Hepatocyte (in vitro differentiated cells): ENCODE results near the gene DIP2C. TPM values are rescaled to one million over a fixed set of nuclear protein-coding genes. Genes with fewer than 3 reads are reported as not detected.

Source experiments
- DNase-seq: peaks from one replicate; pipeline ENCODE4 v3.0.0-alpha.2; 2016; ENCODE audit warnings: low spot score
- H2AFZ ChIP-seq: fragments of 200-600 bp; sonication (generic); 2 replicates; pipeline ENCODE4 v1.6.0; 2016; ENCODE audit warnings: antibody characterized with exemption, mild to moderate bottlenecking
- H3K27ac ChIP-seq: fragments of 200-600 bp; sonication (generic); 2 replicates; pipeline ENCODE4 v1.5.1; 2016; ENCODE audit warnings: mild to moderate bottlenecking
- H3K27me3 ChIP-seq: fragments of 200-600 bp; sonication (generic); 2 replicates; pipeline ENCODE4 v1.6.1; 2016
- H3K36me3 ChIP-seq: fragments of 200-600 bp; sonication (generic); replicated peaks from 2 replicates; pipeline ENCODE4 v1.5.1; 2016; ENCODE audit warnings: low read depth; ENCODE audit not compliant: insufficient read depth
- H3K4me1 ChIP-seq: fragments of 200-600 bp; sonication (generic); 2 replicates; pipeline ENCODE4 v1.5.1; 2016; ENCODE audit warnings: mild to moderate bottlenecking, moderate library complexity; ENCODE audit not compliant: insufficient read depth
- H3K4me2 ChIP-seq: fragments of 200-600 bp; sonication (generic); 2 replicates; pipeline ENCODE4 v1.6.0; 2016
- H3K4me3 ChIP-seq: fragments of 200-600 bp; sonication (generic); 2 replicates; pipeline ENCODE4 v1.5.1; 2016; ENCODE audit warnings: mild to moderate bottlenecking
- H3K79me2 ChIP-seq: fragments of 200-600 bp; sonication (generic); 2 replicates; pipeline ENCODE4 v1.6.0; 2017; ENCODE audit warnings: mild to moderate bottlenecking
- H3K9me2 ChIP-seq: fragments of 200-600 bp; sonication (generic); replicated peaks from 2 replicates; pipeline ENCODE4 v1.6.0; 2017; ENCODE audit warnings: mild to moderate bottlenecking; ENCODE audit not compliant: insufficient read depth
- H3K9me3 ChIP-seq: fragments of 200-600 bp; sonication (generic); 2 replicates; pipeline ENCODE4 v1.5.1; 2016; ENCODE audit warnings: low read depth, mild to moderate bottlenecking
- H4K20me1 ChIP-seq: fragments of 200-600 bp; sonication (generic); 2 replicates; pipeline ENCODE4 v1.6.0; 2016; ENCODE audit warnings: mild to moderate bottlenecking; ENCODE audit not compliant: insufficient read depth, poor library complexity, severe bottlenecking
- CTCF ChIP-seq: fragments of 200-600 bp; sonication (generic); IDR thresholded peaks from 2 replicates; pipeline ENCODE4 v1.5.1; 2016; ENCODE audit warnings: antibody characterized with exemption, mild to moderate bottlenecking; ENCODE audit not compliant: poor library complexity
- EZH2 ChIP-seq: fragments of 200-600 bp; sonication (generic); IDR thresholded peaks from 2 replicates; pipeline ENCODE4 v1.6.1; 2016; ENCODE audit warnings: antibody characterized with exemption, mild to moderate bottlenecking, borderline replicate concordance
- EZH2phosphoT487 ChIP-seq: fragments of 200-600 bp; sonication (generic); IDR thresholded peaks from one replicate; pipeline ENCODE4 v1.6.1; 2018; ENCODE audit warnings: antibody characterized with exemption, mild to moderate bottlenecking, low read depth, moderate library complexity; ENCODE audit not compliant: unreplicated experiment, severe bottlenecking
- WGBS: methylation state at CpG from one replicate; pipeline ENCODE4 v1.1.6; 2016; ENCODE audit warnings: low lambda C conversion rate; ENCODE audit errors: missing lambda C conversion rate; 5-methylcytosine and 5-hydroxymethylcytosine counted together
- polyA plus RNA-seq: library from polyadenylated mRNA; unstranded; fragments of >200 nt; fragmentation: Nextera tagmentation; extraction: Ambion mirVana; gene quantifications from 2 replicates; pipeline ENCODE4 v1.2.1, GENCODE V29; 2016
- total RNA-seq: library from RNA; depleted of rRNA; stranded (reverse); fragments of >200 nt; gene quantifications from 2 replicates; pipeline ENCODE4 v1.2.3, GENCODE V29; 2014

DIP2C gene
- total and polyA plus RNA-seq, 2 experiments from 2014 or later: 11.1 to 12.8 TPM

- H3K4me1 ChIP-seq: peaks cover 15% of the 10 kb centered on the region
- peaks cover 86% of the 10 kb centered on the region for H3K79me2 ChIP-seq
- H3K9me2 ChIP-seq: no peaks in the 10 kb centered on the region
- H3K4me2 ChIP-seq: no peak overlapping the region
- no peaks in the 10 kb centered on the region for H3K27me3 ChIP-seq
- peaks cover 74% of the 10 kb centered on the region for H4K20me1 ChIP-seq
- H3K4me3 ChIP-seq: no peak overlapping the region
- no peaks in the 10 kb centered on the region for H3K36me3 ChIP-seq
- 94% methylated on average over 12 of the region's 12 CpGs for WGBS
- no peaks in the 10 kb centered on the region for H3K9me3 ChIP-seq
- no peak overlapping the region for H2AFZ ChIP-seq
- DNase-seq: no peak
- no peak overlapping the region for H3K27ac ChIP-seq
- TF ChIP-seq EZH2 (no peak), EZH2phosphoT487 (no peak), CTCF (no peak)
Measured at GRCh38 chr10:619710-620109, 69.8 kb downstream of the DIP2C start.

- Histone ChIP-seq H3K4me3 (no peak overlapping the region), H2AFZ (no peak overlapping the region), H3K4me2 (no peak overlapping the region), H3K9me2 (no peaks in the 10 kb centered on the region), H3K4me1 (peaks cover 4% of the 10 kb centered on the region), H3K9me3 (no peaks in the 10 kb centered on the region), H3K27me3 (no peaks in the 10 kb centered on the region), H3K36me3 (no peaks in the 10 kb centered on the region), H3K27ac (no peak overlapping the region), H4K20me1 (peaks cover 73% of the 10 kb centered on the region), H3K79me2 (peaks cover 92% of the 10 kb centered on the region)
- WGBS: 84% methylated on average over 22 of the region's 22 CpGs
- TF ChIP-seq EZH2: no peak
- no peak for TF ChIP-seq CTCF
- TF ChIP-seq EZH2phosphoT487: no peak
- DNase-seq: no peak
Measured at GRCh38 chr10:618229-618989, 71.1 kb downstream of the DIP2C start.

- Histone ChIP-seq H3K79me2 (peaks cover 86% of the 10 kb centered on the region), H3K36me3 (no peaks in the 10 kb centered on the region), H3K27me3 (no peaks in the 10 kb centered on the region), H3K9me3 (no peaks in the 10 kb centered on the region), H3K4me3 (no peak overlapping the region), H3K27ac (no peak overlapping the region), H2AFZ (no peak overlapping the region), H3K4me2 (no peak overlapping the region), H3K4me1 (peaks cover 10% of the 10 kb centered on the region), H4K20me1 (peaks cover 73% of the 10 kb centered on the region), H3K9me2 (no peaks in the 10 kb centered on the region)
- TF ChIP-seq CTCF: no peak
- TF ChIP-seq EZH2: no peak
- no peak for TF ChIP-seq EZH2phosphoT487
- over 99% methylated on average over 10 of the region's 10 CpGs for WGBS
- DNase-seq: no peak
Measured at GRCh38 chr10:617471-617870, 72.0 kb downstream of the DIP2C start.
